Measurements from ENCODE around the gene ABCC8.

Gene ABCC8

GRCh38 chr11:17476317-17477083, at the start of gene ABCC8:
TSS of gene ABCC8 (minus strand) at chr11:17476845. CDS start at chr11:17476776, 69 bp downstream.
- peak in 1 of 2 donors; percentile 6 for DNase-seq

- DNase-seq = no peak
Observed at GRCh38 chr11:17526326-17526725, 49.7 kb upstream of the ABCC8 start.

- DNase-seq = no peak
Observed at GRCh38 chr11:17525570-17525969, 48.9 kb upstream of the ABCC8 start.

- no peak for DNase-seq
Observed at GRCh38 chr11:17524221-17524620, 47.6 kb upstream of the ABCC8 start.

GRCh38 chr11:17522655-17523054, 46.0 kb upstream of the ABCC8 start:
- DNase-seq = no peak

- no peak for DNase-seq
Observed at GRCh38 chr11:17521106-17521900, 44.7 kb upstream of the ABCC8 start.

GRCh38 chr11:17519061-17519885, 42.6 kb upstream of the ABCC8 start:
- DNase-seq = no peak

- no peak for DNase-seq
Observed at GRCh38 chr11:17518366-17518765, 41.7 kb upstream of the ABCC8 start.

GRCh38 chr11:17517186-17517585, 40.5 kb upstream of the ABCC8 start:
- no peak for DNase-seq

GRCh38 chr11:17516551-17517150, 40.0 kb upstream of the ABCC8 start:
- no peak for DNase-seq

GRCh38 chr11:17515443-17516176, 39.0 kb upstream of the ABCC8 start:
- no peak for DNase-seq

- no peak for DNase-seq
Observed at GRCh38 chr11:17514476-17514875, 37.8 kb upstream of the ABCC8 start.

- no peak for DNase-seq
Observed at GRCh38 chr11:17513853-17514252, 37.2 kb upstream of the ABCC8 start.

GRCh38 chr11:17512101-17512500, 35.5 kb upstream of the ABCC8 start:
- no peak for DNase-seq

GRCh38 chr11:17511571-17511970, 34.9 kb upstream of the ABCC8 start:
- DNase-seq = no peak

GRCh38 chr11:17510507-17511206, 34.0 kb upstream of the ABCC8 start:
- no peak for DNase-seq

GRCh38 chr11:17508791-17509190, 32.1 kb upstream of the ABCC8 start:
- DNase-seq = no peak

GRCh38 chr11:17508306-17508705, 31.7 kb upstream of the ABCC8 start:
- DNase-seq = no peak

GRCh38 chr11:17507773-17508172, 31.1 kb upstream of the ABCC8 start:
- no peak for DNase-seq

GRCh38 chr11:17506942-17507341, 30.3 kb upstream of the ABCC8 start:
- no peak for DNase-seq

- DNase-seq = no peak
Observed at GRCh38 chr11:17506314-17506713, 29.7 kb upstream of the ABCC8 start.

GRCh38 chr11:17505146-17505545, 28.5 kb upstream of the ABCC8 start:
- no peak for DNase-seq
